ENCODE data around the gene TASP1.
"Not testable (repeated sequence)": the region's sequence is repeated elsewhere in the genome, so short reads cannot be mapped to it uniquely, and the experiment has no call there.

Gene TASP1

DNA sequence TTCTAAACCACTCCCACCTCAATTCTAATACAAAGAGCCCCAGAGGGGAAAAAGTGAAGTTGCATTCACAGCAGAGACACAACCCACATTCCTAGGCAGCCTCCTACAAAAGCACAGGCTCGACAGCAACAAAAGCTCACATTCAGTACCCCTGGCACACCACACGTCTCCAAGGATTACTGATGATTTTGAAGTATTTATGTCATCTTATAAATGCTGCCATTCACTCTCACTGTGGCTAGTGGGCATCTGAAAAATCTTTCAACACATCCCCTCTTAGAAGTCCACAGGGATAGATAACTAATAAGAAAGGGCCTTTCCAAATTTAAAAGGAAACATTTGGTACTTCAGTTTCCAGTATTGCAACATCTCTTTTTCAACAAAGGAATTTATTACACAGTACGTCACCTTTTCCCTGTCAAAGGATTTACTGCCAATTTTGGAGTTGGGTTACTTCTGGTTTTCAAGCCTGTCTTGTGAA, 146.7 kb downstream of the TASP1 start:
- no peak for DNase-seq

DNA sequence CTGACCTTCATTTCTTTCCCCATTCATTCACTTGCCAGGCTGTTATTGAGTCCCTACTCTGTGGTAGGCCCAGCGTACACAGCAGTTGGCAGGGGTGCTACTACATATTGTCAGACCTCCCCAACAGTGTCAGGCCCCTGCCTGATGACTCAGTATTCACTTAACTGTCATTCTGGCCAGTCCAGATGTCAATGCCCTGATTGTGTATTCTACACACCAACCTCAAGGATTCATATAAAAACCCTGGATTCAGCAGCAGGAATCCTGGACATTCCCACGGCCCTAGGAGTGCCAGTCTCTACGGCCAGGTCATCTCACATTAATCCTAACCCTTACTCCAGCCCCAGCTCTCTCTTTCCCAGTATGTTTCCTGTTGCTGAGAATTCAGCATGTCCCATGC, 151.5 kb downstream of the TASP1 start:
- DNase-seq: no peak

DNA sequence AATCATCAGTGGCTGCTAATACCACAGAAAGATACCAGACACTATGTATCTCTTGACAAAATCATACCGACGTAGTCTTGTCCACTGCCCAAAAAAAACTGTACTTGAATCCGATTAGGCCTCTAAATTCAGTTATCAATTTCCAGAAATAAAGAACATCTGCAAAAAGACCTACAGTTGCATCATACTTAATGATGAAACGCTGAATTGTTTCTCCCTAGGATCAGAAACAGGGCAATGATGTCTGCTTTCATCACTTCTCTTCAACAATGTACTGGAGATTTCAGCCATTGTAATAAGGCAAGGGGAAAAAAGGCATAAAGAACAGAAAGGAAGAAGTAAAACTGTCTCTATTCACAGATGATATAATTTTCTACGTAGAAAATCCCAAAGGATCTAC, 152.0 kb downstream of the TASP1 start:
- no peak for DNase-seq

DNA sequence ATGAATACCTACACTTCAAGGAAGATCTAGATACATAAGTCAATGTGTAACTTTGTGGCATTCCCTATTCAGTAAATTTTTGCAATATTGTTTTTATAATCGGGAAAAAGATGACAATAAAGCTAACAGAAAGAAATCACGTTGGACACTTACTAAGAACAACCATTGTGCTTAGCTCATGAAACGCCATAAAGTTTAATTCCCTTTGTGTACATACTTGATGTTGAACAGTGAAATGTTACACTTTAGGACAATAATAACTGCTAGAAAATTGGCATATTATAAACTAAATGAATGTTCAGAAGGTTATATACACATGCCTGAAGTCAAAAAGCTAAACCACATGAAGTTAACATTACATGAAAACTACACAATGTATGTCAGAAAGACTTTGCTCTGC, 153.2 kb downstream of the TASP1 start:
- no peak for DNase-seq

DNA sequence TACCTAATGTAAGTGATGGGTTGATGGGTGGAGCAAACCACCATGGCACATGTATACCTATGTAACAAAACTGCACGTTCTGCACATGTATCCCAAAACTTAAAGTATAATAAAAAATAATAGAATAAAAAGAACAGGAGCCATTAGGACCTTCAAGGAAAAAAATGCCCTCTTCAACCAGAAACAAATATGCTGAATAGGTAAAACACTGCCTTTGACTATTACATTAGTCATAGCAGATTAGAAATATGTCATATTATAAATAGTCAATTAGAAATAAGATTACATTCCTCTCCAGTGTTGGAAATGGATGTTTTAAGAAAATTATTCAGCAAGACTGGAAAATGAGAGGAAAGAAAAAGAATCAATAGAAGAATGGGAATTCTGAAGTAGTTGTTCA, 153.7 kb downstream of the TASP1 start:
- not testable (repeated sequence) for DNase-seq

DNA sequence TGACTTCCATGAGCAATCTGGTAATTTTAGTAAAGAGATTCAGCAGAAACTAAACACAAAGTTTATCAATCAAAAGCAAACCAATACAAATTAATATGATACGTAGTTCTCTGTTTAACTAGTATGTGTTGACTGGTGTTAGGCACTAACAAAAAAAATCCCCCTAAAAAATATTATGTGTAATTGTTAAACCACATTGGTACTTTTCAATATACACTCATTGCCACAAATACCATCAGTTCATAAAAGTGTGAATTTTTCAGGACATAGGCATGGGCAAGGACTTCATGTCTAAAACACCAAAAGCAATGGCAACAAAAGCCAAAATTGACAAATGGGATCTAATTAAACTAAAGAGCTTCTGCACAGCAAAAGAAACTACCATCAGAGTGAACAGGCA, 155.3 kb downstream of the TASP1 start:
- not testable (repeated sequence) for DNase-seq

DNA sequence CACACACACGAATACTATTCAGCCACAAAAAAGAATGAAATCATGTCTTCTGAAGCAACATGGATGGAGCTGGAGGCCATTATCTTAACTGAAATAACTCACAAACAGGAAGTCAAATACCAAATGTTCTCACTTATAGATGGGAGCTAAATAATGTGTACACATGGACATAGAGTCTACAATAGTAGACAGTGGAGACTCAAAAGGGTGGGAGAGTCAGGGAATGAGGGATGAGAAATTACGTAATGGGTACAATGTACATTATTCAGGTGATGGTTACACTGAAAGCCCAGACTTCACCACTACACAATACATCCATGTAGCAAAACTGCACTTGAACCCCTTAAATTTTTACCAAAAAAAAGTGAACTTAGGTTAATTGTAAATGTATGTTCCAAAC, 160.4 kb downstream of the TASP1 start:
- no peak for DNase-seq

DNA sequence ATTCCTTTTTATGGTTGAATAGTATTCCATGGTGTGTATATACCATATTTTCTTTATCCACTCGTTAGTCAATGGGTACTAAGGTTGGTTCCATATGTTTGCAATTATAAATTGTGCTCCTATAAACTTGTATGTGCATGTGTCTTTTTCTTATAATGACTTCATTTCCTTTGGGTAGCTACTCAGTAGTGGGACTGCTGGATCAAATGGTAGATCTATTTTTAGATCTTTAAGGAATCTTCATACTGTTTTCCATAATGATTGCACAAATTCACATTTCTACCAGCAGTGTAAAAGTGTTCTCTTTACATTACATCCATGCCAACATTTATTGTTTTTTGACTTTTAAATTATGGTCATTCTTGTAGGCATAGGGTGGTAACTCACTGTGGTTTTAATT, 164.3 kb downstream of the TASP1 start:
- no peak for DNase-seq

DNA sequence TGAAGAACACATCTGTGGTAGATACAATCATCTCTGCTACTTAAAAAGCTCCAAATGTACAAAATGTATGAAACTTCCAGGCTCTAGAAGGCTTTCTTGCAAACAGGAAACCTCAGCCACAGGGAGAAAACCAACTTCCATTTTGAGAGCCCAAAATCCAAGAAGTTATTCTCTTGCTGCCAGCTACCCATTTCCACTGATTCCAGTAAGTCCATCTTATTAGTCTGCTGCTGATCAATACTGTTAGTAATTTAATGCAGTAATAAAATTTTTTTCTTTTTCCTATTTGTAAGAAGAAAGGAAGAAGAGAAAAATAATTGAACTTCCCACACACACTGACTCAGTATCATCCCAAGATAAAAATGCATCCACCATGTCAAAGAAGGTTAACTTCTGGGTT, 169.5 kb downstream of the TASP1 start:
- DNase-seq: no peak

DNA sequence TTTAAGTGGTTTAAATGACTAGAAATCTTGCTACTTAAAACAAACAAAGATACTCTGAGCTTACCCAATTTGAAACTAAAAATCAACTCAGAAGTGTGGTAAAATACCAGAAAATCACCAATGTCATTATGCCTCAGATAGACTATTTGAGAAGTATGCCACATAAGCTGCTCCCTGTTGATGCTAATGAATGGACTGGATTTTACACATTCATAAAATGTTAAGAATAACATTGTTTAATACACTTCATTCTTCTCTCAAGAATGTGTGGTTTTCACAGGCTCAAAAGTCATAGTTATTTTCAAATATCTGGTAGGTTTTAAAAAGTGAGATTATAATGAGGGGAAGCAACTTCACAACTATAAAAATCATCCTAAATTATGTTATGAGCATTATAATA, 170.6 kb downstream of the TASP1 start:
- DNase-seq: no peak

DNA sequence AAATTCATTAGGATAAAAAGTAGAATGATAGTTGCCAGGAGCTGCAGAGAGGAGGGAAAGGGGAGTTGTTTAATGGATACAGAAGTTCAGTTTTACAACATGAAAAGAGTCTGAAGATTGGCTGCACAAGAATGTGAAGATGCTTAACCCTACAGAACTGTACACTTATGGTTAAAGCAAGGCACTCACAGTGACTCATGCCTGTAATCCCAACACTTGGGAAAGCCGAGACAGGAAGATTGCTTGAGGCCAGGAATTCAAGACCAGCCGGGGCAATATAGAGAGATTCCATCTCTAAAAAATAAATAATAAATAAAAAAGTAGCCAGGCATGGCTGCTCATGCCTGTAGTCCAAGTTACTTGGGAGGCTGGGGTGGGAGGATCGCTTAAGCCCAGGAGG, 174.0 kb downstream of the TASP1 start:
- no peak for DNase-seq

DNA sequence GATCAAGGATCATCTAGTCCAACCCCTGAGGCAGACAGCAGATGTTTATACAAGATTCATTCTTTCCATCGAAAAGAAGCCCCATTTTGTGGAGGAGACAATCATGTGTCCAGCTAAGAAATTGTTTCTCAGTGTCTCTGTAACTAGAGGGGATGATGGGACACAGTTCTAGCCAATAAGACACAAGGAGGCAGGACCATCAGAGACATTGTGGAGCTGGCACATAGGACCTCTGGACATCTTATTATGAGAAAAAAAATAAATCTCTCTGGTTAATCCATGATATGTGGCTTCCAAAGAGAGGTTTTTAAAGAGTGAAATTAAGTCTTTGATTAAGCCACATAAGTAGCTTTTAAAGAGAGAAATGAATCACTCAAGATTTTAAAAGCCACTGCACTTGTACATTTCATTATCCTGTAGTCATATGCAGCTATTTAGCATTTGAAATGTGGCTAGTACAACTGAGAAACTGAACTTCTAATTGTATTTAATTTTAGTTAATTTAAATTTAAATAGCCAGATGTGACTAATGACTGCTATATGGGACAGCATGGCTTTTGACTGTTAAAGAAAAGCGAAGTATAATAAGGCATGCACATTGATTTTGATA, 176.8 kb downstream of the TASP1 start:
- no peak for DNase-seq

DNA sequence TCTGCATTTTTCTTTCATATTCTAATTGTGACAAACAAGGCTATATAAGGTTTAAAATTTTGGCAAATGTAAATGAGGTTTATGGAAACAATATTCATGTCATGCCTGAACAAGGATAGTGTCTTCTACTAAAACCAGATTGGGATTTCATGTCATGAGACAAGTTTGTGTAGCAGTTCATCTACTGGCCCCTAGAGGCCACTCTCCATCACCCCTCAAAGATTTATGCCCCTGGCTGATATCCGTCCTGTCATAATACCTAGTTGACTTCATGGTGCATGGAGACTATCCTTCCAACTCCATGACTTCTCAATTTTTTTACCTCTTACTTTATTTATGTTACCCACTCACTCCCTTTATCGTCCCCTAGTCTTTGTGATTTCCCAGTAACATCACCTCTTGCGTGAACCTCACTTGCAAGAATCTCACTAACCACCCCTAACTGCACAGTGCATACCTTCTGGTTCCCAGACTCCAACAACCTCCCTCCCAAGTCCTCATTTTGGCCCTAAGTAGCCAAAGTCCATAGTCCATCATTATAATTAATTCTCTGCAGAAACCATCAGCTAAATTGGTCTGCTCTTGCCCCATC, 179.8 kb downstream of the TASP1 start:
- DNase-seq: no peak

DNA sequence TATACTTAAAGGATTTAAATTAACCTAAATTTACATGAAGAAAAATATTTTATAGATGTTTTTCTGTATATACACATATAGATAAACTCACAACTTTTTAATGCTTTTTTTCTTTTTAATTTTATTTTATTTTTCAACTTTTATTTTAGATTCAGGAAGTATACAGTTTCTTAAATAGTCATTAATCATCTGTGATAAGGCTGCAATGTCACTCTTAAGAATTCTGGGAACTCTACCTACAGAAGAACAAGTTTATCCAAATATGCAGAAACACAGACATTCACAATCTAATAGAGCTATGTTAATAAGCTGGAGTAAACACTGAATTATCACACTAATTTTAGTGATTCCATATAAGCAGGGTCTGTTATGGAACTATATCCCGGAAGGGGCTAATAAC, 181.2 kb downstream of the TASP1 start:
- no peak for DNase-seq

DNA sequence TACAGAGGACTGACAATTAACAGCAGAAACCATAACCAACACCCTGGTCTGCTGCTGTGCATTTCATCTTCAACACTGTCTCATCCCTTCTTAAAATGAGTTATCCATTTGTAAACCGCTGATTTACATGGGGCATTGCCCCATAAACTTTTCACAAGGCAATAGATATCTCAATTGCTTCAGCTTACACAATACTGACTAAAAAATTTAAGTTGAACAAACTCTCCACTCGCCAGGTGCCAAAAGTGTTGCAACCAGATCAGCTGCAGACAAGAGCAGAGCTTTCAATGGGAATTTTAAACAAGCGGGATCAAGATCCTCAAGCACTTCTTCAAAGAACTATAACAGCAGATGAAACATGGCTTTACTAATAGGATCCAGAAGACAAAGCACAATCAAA, 183.0 kb downstream of the TASP1 start:
- DNase-seq: no peak

DNA sequence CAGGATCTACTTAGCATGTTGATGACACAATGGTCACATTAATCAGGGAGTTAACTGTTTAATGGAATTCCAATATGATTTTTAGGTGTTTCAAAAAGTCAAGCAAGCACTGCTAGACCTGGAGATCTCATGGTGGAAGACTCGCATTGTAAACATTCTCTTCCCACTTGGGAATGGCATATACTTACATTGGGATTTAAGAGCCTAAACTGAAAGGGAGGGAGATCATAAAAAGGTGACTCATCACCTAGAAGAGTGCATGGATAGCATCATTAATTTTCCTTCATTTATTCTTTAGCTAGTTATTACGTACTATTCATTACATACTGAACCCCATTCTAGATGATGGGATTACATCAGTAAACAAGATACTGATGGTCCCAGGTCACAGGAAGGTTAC, 185.4 kb downstream of the TASP1 start:
- DNase-seq: no peak

DNA sequence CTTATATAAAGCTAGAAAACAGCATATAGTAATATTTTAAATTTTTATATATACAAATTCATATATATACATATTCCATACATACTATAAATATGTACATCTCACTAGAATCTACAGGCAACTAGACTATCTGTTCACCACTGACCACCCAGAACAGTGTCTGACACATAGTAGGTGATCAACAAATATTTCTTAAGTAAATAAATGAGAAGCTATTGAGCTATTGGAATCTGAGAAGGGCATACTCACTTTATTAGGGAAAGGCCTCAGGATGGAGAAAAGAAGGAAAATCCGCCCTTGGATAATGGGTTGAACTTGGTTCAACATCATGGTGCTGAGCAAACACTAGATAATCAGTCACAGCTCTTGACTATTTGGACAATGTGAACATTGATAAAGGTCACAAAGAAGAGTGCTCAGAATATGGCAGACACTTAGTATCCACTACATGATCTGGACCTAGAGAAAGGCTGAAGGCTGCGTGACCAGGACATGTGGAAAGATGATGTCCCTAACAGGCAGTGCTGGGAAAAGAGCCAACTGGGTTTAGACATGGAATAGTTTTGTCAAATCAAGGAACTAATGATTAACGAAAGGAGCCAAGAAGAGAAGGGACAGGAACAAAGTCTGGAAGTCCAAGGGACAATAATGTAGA, 186.1 kb downstream of the TASP1 start:
- no peak for DNase-seq

DNA sequence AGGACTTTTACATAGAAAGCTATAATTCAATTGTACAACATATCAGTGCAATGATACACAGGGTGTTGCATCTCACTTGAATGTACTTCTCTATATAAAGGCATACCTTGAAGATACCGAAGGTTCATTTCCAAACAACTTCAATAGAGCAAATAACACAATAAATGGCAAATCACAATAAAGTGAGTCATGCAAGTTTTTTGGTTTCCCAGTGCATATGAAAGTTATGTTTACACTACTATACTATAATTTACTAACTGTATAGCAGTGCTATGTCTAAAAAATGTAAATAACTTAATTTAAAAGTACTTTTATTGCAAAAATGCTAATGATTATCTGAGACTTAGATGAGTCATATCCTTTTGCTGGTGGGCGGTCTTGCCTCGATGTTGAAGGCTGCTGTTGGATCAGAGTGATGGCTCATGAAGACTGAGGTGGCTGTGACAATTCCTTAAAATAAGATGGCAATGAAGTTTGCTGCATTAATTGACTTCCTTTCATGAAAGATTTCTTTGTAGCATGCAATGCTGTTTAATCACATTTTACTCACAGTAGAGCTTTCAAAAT, 188.8 kb downstream of the TASP1 start:
- no peak for DNase-seq

DNA sequence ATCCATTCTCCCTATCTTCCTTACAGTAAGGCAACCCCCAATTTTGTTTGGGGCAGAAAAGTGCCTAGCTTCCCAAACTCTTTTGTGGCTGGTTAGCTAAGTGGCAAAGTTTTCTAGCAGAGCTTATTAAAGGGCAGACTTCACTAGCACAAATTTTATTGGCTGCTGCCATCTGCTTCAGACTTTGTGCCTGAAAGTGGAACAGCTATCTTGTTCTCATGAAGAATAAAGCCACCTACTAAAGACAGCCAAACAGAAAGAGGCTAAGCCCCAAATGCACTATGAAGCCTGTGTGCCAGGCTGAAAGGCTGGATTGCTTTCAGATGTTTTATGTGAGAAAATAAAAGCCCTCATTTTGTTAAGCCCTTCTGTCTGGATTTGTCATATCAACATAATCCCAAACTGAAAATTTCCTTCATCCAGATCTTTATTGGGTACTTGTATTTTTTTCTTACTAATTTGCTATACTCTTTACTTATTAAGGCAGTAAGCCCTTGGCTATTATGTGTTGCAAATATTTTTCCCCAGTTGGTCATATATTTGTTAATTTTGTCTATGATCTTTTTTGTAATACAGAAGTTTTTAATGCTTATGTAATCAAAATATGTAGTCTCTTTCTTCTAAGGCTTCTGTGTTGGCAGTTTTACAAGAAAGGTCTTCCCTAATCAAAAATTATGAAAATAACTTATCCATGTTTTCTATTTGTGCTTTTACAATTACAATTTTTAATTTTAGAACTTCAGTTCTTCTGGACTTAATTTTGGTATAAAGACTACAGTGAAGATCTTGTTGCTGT, 191.1 kb downstream of the TASP1 start:
- no peak for DNase-seq

DNA sequence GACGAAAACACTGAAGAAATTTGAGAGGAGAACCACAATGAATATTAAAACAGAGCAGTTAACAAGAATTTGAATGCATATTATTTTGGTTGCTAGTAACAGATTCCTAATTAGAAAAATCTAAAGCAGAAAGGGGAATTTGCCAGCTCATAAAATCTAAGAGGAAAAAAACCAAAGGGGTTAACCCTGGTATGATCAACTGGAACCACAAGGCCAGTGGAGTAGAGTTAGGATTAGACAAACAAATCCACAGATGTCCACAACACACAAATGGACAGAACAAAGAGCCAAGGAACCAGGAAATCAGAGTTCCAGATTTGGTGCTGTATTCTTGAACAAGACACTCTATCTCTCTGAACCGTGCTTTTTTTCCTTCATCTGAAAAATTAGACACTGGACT, 195.0 kb downstream of the TASP1 start:
- DNase-seq: no peak

DNA sequence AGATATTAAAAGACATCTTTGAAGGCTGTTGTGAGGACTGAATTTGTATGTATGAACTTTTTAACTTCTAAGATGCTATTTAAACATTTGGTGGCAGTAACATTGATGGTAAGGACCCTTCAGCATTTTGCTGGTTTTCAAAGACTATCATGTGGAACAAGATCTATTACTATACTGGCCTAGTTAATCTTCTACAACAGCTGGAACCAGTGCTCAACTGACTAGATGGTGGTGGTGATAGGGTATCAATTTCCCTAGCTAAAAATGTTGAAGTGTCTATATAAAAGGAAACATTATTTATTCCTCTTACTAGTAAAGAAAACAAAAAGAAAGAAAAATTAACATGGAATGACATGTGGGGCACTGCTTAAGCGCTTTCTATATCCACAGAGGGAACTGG, 195.7 kb downstream of the TASP1 start:
- DNase-seq: no peak

DNA sequence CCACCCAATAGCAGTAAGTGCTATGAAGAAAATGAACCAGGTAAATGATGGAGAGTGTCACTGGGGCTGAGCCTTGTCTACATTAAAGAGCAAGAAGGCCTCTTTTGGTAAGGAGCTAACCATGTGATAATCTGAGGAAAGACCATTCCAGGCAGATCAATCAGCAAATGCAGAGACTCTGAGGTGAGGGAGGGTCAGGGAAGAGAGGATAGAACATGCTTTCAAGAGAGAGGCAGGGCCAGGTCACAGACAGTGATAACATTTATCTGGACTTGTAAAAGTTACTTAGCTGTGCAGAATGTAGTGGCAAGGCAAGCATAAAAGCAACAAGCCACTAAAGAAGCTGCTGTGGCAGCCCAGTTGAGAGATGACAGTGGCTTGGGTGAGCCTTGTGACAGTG, 197.3 kb downstream of the TASP1 start:
- no peak for DNase-seq

DNA sequence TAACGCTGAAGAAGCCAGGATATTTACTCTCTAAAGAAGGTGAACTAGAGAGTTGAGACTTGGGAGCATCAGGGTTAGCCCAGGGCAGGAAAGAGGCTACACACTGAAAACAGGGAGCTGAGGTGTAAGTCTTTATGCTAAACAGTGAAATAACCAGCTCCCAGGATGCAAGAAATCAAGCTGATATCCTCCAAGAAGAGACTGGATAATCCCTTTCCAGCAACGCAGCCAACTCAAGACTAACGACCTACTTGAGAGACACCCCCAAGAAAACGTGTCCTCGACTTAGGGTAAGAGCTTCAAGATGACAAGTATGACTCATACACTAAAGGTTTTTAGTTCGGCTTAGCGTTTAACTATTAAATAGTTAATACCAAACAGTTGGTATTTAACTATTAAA, 202.2 kb downstream of the TASP1 start:
- no peak for DNase-seq

All from T-helper 9 cell (primary cell).